HepG2 (cell line): ENCODE measurements around the gene COX14. TPM values are rescaled to one million over a fixed set of nuclear protein-coding genes. Genes with fewer than 3 reads are reported as not detected.

Experiments
- FOXM1 ChIP-seq: sonication (generic); formaldehyde crosslinking; IDR thresholded peaks from 2 replicates; pipeline ENCODE4 v1.5.0; 2020; ENCODE audit warnings: missing genetic modification reagents
- GFI1 ChIP-seq: sonication (generic); formaldehyde crosslinking; IDR thresholded peaks from 2 replicates; pipeline ENCODE4 v1.5.0; 2020; ENCODE audit warnings: missing genetic modification reagents, mild to moderate bottlenecking, borderline replicate concordance
- KLF16 ChIP-seq, 2 experiments: sonication (generic) in 1 of 2; formaldehyde crosslinking in 1 of 2; IDR thresholded peaks; 2 replicates each; pipeline versions ENCODE4 v1.6.1 to v1.8.0; 2016 to 2023; ENCODE audit warnings: missing genetic modification reagents in 2 of 2, missing compliant biosample characterization in 1 of 2
- MXI1 ChIP-seq: IDR thresholded peaks from 3 replicates; pipeline ENCODE4 v1.6.1; 2012; ENCODE audit warnings: low read depth, low read length, inconsistent platforms, borderline replicate concordance
- MYPOP ChIP-seq: sonication (generic); formaldehyde crosslinking; IDR thresholded peaks from 2 replicates; pipeline ENCODE4 v1.8.1; 2023; ENCODE audit warnings: mild to moderate bottlenecking, moderate library complexity, missing genetic modification reagents
- NCOR1 ChIP-seq: fragments of 200-600 bp; sonication (generic); IDR thresholded peaks from 2 replicates; pipeline ENCODE4 v1.7.0; 2017; ENCODE audit warnings: antibody characterized with exemption, low read length, borderline replicate concordance
- NR1H2 ChIP-seq: sonication (generic); formaldehyde crosslinking; IDR thresholded peaks from 2 replicates; pipeline ENCODE4 v1.8.1; 2022; ENCODE audit warnings: low read depth, missing genetic modification reagents, borderline replicate concordance
- NR3C1 ChIP-seq: sonication (generic); formaldehyde crosslinking; IDR thresholded peaks from 2 replicates; pipeline ENCODE4 v1.4.0; 2020; ENCODE audit warnings: missing genetic modification reagents
- RFXAP ChIP-seq: sonication (generic); formaldehyde crosslinking; IDR thresholded peaks from 2 replicates; pipeline ENCODE4 v1.4.0; 2020; ENCODE audit warnings: missing genetic modification reagents, borderline replicate concordance
- SETDB1 ChIP-seq: sonication (generic); formaldehyde crosslinking; IDR thresholded peaks from 2 replicates; pipeline ENCODE4 v1.5.1; 2020; ENCODE audit warnings: missing genetic modification reagents, mild to moderate bottlenecking, borderline replicate concordance
- SNAPC4 ChIP-seq: sonication (generic); formaldehyde crosslinking; IDR thresholded peaks from 2 replicates; pipeline ENCODE4 v1.4.0; 2020; ENCODE audit warnings: mild to moderate bottlenecking, missing genetic modification reagents
- SOX6 ChIP-seq, 2 experiments: fragments of 450-650 bp in 1 of 2; sonication (generic) in 1 of 2; formaldehyde crosslinking in 1 of 2; IDR thresholded peaks; 2 replicates each; pipeline versions ENCODE4 v1.4.0 to v1.6.1; 2017 to 2020; ENCODE audit warnings: antibody characterized with exemption in 1 of 2, mild to moderate bottlenecking in 1 of 2, missing genetic modification reagents in 1 of 2
- ZBTB33 ChIP-seq: sonication (generic); formaldehyde crosslinking; IDR thresholded peaks from 2 replicates; pipeline ENCODE4 v1.4.0; 2020; ENCODE audit warnings: missing genetic modification reagents
- ZBTB39 ChIP-seq: sonication (generic); formaldehyde crosslinking; IDR thresholded peaks from 2 replicates; pipeline ENCODE4 v1.5.0; 2020; ENCODE audit warnings: missing genetic modification reagents
- ZNF431 ChIP-seq: sonication (generic); formaldehyde crosslinking; IDR thresholded peaks from 2 replicates; pipeline ENCODE4 v1.9.0; 2022; ENCODE audit warnings: missing genetic modification reagents, low read depth, mild to moderate bottlenecking, borderline replicate concordance
- ZSCAN12 ChIP-seq: sonication (generic); formaldehyde crosslinking; IDR thresholded peaks from 2 replicates; pipeline ENCODE4 v1.9.0; 2021; ENCODE audit warnings: mild to moderate bottlenecking, missing genetic modification reagents
- polyA plus RNA-seq, 8 experiments: library from polyadenylated mRNA; depleted of rRNA in 3 of 8; stranded (reverse) in 7 of 8; unstranded in 1 of 8; fragments of >200 nt; fragmentation: Illumina TruSeq in 4 of 8; extraction: Trizol in 4 of 8; gene quantifications; 2 replicates each; pipeline versions ENCODE4 v1.2.1 to v1.2.3, GENCODE V29; 2011 to 2016; ENCODE audit warnings: low read depth in 4 of 8, missing spikeins in 1 of 8, mixed read lengths in 1 of 8; ENCODE audit not compliant: insufficient read depth in 1 of 8
- total RNA-seq, 5 experiments: library from RNA; depleted of rRNA; stranded (reverse); fragments of >200 nt; fragmentation: Illumina TruSeq; extraction: Trizol; gene quantifications; 2 replicates each; pipeline ENCODE4 v1.2.3, GENCODE V29; 2016; ENCODE audit warnings: low read depth in 1 of 5

Gene COX14
- total and polyA plus RNA-seq, 2 of the 13 experiments (the other 11 are each of a cell fraction or from before 2014, with no cell fraction given) = 53.0 to 71.6 TPM

- TF ChIP-seq SNAPC4 (CRISPR knock-in tag) (0 out of 2 replicates have a peak, but pooled peaks have one; percentile 31), ZNF431 (no peak), FOXM1 (no peak), NCOR1 (no peak), RFXAP (CRISPR knock-in tag) (no peak), ZSCAN12 (CRISPR knock-in tag) (0 out of 2 replicates have a peak, but pooled peaks have one; percentile 47), NR3C1 (CRISPR knock-in tag) (no peak), MXI1 (peak; percentile 71; the same call in 1 of the 3 replicates), NR1H2 (no peak), MYPOP (CRISPR knock-in tag) (no peak), ZBTB39 (CRISPR knock-in tag) (no peak), GFI1 (CRISPR knock-in tag) (no peak), KLF16 (CRISPR knock-in tag; IDR thresholded peaks at IDR 0.05) (peak in 1 of 2 experiments; percentile 87; a peak in 2 of 4 replicates), SOX6 (IDR thresholded peaks at IDR 0.05) (no peak), SOX6 (CRISPR knock-in tag; IDR thresholded peaks at IDR 0.05) (peak; percentile 43), SETDB1 (CRISPR knock-in tag) (no peak), ZBTB33 (CRISPR knock-in tag) (no peak)
Observed at GRCh38 chr12:50084775-50085614, 27.0 kb upstream of the COX14 start, which contains the start of gene SMARCD1 (continued).
